C4-2B (cell line): ENCODE data around the gene PDS5A.
"Not testable (repeated sequence)": the region's sequence is repeated elsewhere in the genome, so short reads cannot be mapped to it uniquely, and the experiment has no call there.

Experiments used
- H3K27ac ChIP-seq: fragments of 450-650 bp; 2 replicates; pipeline ENCODE4 v1.5.1; 2017
- CTCF ChIP-seq: fragments of 450-650 bp; conservative IDR thresholded peaks from 2 replicates; pipeline ENCODE4 v1.5.1; 2017; ENCODE audit warnings: mild to moderate bottlenecking
- ZFX ChIP-seq: fragments of 450-650 bp; IDR thresholded peaks from 2 replicates; pipeline ENCODE4 v1.6.1; 2017

The PDS5A gene

GRCh38 chr4:39913471-39913870 is 64.2 kb downstream of the PDS5A start:
- no peak for TF ChIP-seq ZFX
- TF ChIP-seq CTCF: no peak
- H3K27ac ChIP-seq: no peak overlapping the region

GRCh38 chr4:39910064-39910463 is 67.6 kb downstream of the PDS5A start:
- no peak for TF ChIP-seq CTCF
- no peak for TF ChIP-seq ZFX
- H3K27ac ChIP-seq: no peak overlapping the region

GRCh38 chr4:39908284-39908683 is 69.4 kb downstream of the PDS5A start:
- TF ChIP-seq CTCF: no peak
- TF ChIP-seq ZFX: no peak
- no peak overlapping the region for H3K27ac ChIP-seq

GRCh38 chr4:39905656-39906055 is 72.1 kb downstream of the PDS5A start:
- TF ChIP-seq ZFX (no peak), CTCF (no peak)
- H3K27ac ChIP-seq: no peak overlapping the region

- not testable (repeated sequence) for H3K27ac ChIP-seq
These were observed 72.7 kb downstream of the PDS5A start for GRCh38 chr4:39905019-39905418.

- H3K27ac ChIP-seq: no peak overlapping the region
- no peak for TF ChIP-seq ZFX
- TF ChIP-seq CTCF: no peak
These were observed 76.7 kb downstream of the PDS5A start for GRCh38 chr4:39900966-39901365.

- TF ChIP-seq ZFX: no peak
- TF ChIP-seq CTCF: no peak
These were observed 78.4 kb downstream of the PDS5A start for GRCh38 chr4:39899291-39899690.

GRCh38 chr4:39898015-39898414 is 79.7 kb downstream of the PDS5A start:
- H3K27ac ChIP-seq: no peak overlapping the region
- TF ChIP-seq CTCF: no peak
- no peak for TF ChIP-seq ZFX

More at GRCh38 chr4:39899291-39899690, 78.4 kb downstream of the PDS5A start:
- H3K27ac ChIP-seq: no peak overlapping the region
